ENCODE data around the gene CSF3R.

DNA sequence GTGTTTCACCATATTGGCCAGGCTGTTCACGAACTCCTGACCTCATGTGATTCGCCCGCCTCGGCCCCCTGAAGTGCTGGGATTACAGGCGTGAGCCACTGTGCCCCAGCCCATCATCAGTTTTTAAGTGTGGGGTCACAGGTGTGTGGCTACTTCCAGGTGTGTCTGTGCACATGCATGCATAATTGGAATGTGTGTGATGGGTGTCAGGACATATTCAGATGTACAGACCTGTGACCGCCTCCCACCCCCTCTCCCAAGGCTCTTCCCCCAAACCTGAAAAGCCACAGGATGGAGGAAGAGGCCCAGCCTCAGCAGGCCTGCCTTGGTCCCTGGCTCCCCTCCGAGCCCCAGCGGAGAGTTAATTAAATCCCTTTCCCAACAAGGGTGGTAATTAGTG, 37.3 kb upstream of the CSF3R start:
- TF ChIP-seq, protein P1, sequence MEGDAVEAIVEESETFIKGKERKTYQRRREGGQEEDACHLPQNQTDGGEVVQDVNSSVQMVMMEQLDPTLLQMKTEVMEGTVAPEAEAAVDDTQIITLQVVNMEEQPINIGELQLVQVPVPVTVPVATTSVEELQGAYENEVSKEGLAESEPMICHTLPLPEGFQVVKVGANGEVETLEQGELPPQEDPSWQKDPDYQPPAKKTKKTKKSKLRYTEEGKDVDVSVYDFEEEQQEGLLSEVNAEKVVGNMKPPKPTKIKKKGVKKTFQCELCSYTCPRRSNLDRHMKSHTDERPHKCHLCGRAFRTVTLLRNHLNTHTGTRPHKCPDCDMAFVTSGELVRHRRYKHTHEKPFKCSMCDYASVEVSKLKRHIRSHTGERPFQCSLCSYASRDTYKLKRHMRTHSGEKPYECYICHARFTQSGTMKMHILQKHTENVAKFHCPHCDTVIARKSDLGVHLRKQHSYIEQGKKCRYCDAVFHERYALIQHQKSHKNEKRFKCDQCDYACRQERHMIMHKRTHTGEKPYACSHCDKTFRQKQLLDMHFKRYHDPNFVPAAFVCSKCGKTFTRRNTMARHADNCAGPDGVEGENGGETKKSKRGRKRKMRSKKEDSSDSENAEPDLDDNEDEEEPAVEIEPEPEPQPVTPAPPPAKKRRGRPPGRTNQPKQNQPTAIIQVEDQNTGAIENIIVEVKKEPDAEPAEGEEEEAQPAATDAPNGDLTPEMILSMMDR (conservative IDR thresholded peaks at IDR 0.05; ENCODE audit: low read depth, low read length), result no peak
- TF ChIP-seq POLR2A (IDR thresholded peaks at IDR 0.05; ENCODE audit: low read depth, low read length), result no peak
- no peak for TF ChIP-seq NFE2L2 (IDR thresholded peaks at IDR 0.05; ENCODE audit: low read depth, low read length)
- TF ChIP-seq MAFK (IDR thresholded peaks at IDR 0.05; ENCODE audit: low read depth, low read length), result no peak
- TF ChIP-seq RAD21 (IDR thresholded peaks at IDR 0.05; ENCODE audit: low read length), result no peak
- no peak for TF ChIP-seq SMC3 (IDR thresholded peaks at IDR 0.05; ENCODE audit: low read depth, low read length)
- no peak for TF ChIP-seq MAZ (IDR thresholded peaks at IDR 0.05; ENCODE audit: borderline replicate concordance, low read depth, low read length)
- no peak for TF ChIP-seq RFX5 (IDR thresholded peaks at IDR 0.05; ENCODE audit: low read depth, low read length)
- TF ChIP-seq FOS (IDR thresholded peaks at IDR 0.05; ENCODE audit: low read depth, low read length), result no peak
- no peak for TF ChIP-seq CHD1 (IDR thresholded peaks at IDR 0.05; ENCODE audit: low read depth, low read length)
- no peak for TF ChIP-seq MXI1 (IDR thresholded peaks at IDR 0.05; ENCODE audit: borderline replicate concordance, low read depth, low read length)
- TF ChIP-seq CEBPB (IDR thresholded peaks at IDR 0.05; ENCODE audit: low read depth, low read length), result no peak

Measured in IMR-90 (cell line).